PC-9 (cell line): ENCODE data around the gene HNRNPC.

ENCODE experiments used
- EZH2 ChIP-seq: fragments of 200-600 bp; sonication (generic); IDR thresholded peaks from 2 replicates; pipeline ENCODE4 v1.8.0; 2017; ENCODE audit warnings: antibody characterized with exemption, low read depth
- TF ChIP-seq, protein P1 (sequence below): fragments of 200-600 bp; sonication (generic); conservative IDR thresholded peaks from 2 replicates; pipeline ENCODE4 v1.6.1; 2017; ENCODE audit warnings: mixed run types, antibody characterized with exemption, mild to moderate bottlenecking, moderate library complexity

DNA sequence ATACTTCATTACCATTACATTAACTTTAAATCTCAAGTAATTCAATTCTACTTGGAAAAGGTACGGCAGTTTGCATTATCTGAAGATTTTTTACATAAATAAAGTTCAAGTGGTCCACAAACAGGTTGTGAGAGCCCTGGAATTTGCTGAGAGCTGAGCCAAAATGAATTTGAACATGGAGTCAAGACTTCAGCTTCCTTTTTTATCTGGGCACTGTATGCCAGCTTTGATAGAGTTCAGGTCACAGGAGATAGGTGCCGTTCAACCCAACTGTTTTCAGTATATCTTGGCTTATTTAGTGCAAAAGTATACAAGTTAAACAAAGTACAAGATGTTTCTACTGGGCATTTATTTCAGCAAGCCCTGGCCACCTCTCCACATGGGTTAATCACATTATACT lies 28.8 kb downstream of the HNRNPC start:
- TF ChIP-seq, protein P1, sequence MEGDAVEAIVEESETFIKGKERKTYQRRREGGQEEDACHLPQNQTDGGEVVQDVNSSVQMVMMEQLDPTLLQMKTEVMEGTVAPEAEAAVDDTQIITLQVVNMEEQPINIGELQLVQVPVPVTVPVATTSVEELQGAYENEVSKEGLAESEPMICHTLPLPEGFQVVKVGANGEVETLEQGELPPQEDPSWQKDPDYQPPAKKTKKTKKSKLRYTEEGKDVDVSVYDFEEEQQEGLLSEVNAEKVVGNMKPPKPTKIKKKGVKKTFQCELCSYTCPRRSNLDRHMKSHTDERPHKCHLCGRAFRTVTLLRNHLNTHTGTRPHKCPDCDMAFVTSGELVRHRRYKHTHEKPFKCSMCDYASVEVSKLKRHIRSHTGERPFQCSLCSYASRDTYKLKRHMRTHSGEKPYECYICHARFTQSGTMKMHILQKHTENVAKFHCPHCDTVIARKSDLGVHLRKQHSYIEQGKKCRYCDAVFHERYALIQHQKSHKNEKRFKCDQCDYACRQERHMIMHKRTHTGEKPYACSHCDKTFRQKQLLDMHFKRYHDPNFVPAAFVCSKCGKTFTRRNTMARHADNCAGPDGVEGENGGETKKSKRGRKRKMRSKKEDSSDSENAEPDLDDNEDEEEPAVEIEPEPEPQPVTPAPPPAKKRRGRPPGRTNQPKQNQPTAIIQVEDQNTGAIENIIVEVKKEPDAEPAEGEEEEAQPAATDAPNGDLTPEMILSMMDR, result no peak
- TF ChIP-seq EZH2, result no peak
